SU-DHL-6 (cell line): ENCODE data around the gene MED15.

Experiments used
- H2AFZ ChIP-seq: fragments of 200-600 bp; sonication (generic); 2 replicates; pipeline ENCODE4 v1.6.1; 2014; ENCODE audit warnings: low read depth, mild to moderate bottlenecking, moderate library complexity, mixed read lengths, antibody characterized with exemption, low read length; ENCODE audit not compliant: severe bottlenecking
- H3F3A ChIP-seq: fragments of 200-600 bp; shearing (Covaris generic); 2 replicates; pipeline ENCODE4 v1.6.0; 2016; ENCODE audit warnings: antibody characterized with exemption, mild to moderate bottlenecking; ENCODE audit not compliant: insufficient read depth
- H3K27ac ChIP-seq: fragments of 200-600 bp; sonication (generic); 2 replicates; pipeline ENCODE4 v1.5.1; 2016; ENCODE audit warnings: low read depth, mild to moderate bottlenecking, low read length, moderate library complexity, mixed read lengths
- H3K27me3 ChIP-seq: fragments of 200-600 bp; sonication (generic), shearing (Covaris generic); 2 replicates; pipeline ENCODE4 v1.6.0; 2014; ENCODE audit warnings: mild to moderate bottlenecking, low read length
- H3K36me3 ChIP-seq: fragments of 200-600 bp; sonication (generic); 2 replicates; pipeline ENCODE4 v1.6.1; 2014; ENCODE audit warnings: mild to moderate bottlenecking, low read length, mixed read lengths
- H3K4me2 ChIP-seq: fragments of 300-600, 200-600 bp; shearing (Covaris generic), sonication (generic); 2 replicates; pipeline ENCODE4 v1.6.0; 2014; ENCODE audit warnings: low read length, low read depth, mild to moderate bottlenecking; ENCODE audit not compliant: poor library complexity, severe bottlenecking
- H3K4me3 ChIP-seq: fragments of 200-600 bp; sonication (generic); 2 replicates; pipeline ENCODE4 v1.5.1; 2014; ENCODE audit warnings: antibody characterized with exemption, low read length, mild to moderate bottlenecking, mixed read lengths; ENCODE audit not compliant: insufficient read depth, poor library complexity, severe bottlenecking
- H3K79me2 ChIP-seq: fragments of 200-600 bp; sonication (generic); 2 replicates; pipeline ENCODE4 v1.6.1; 2014; ENCODE audit warnings: mild to moderate bottlenecking, low read length, moderate library complexity; ENCODE audit not compliant: insufficient read depth
- H3K9ac ChIP-seq: fragments of 200-600 bp; sonication (generic); 2 replicates; pipeline ENCODE4 v1.7.0; 2014; ENCODE audit warnings: mild to moderate bottlenecking, low read length
- H3K9me2 ChIP-seq: fragments of 200-600 bp; sonication (generic); replicated peaks from 2 replicates; pipeline ENCODE4 v1.6.1; 2014; ENCODE audit warnings: low read length; ENCODE audit not compliant: insufficient read depth
- H3K9me3 ChIP-seq: fragments of 200-600 bp; sonication (generic); 2 replicates; pipeline ENCODE4 v1.6.1; 2014; ENCODE audit warnings: low read length, mixed read lengths; ENCODE audit not compliant: insufficient read depth
- H4K20me1 ChIP-seq: fragments of 200-600 bp; sonication (generic); 2 replicates; pipeline ENCODE4 v1.6.1; 2014; ENCODE audit warnings: low read depth, mild to moderate bottlenecking, antibody characterized with exemption, low read length, moderate library complexity, mixed read lengths
- CTCF ChIP-seq: fragments of 200-600 bp; sonication (generic); IDR thresholded peaks from one replicate; pipeline ENCODE4 v1.5.1; 2017; ENCODE audit warnings: antibody characterized with exemption, mild to moderate bottlenecking, low read length, moderate library complexity; ENCODE audit not compliant: insufficient read depth, poor library complexity, severe bottlenecking
- EZH2phosphoT487 ChIP-seq: fragments of 200-600 bp; sonication (generic), shearing (Covaris generic); conservative IDR thresholded peaks from 2 replicates; pipeline ENCODE4 v1.6.1; 2018; ENCODE audit warnings: mild to moderate bottlenecking, antibody characterized with exemption, low read length, moderate library complexity, mixed read lengths

Gene MED15

DNA sequence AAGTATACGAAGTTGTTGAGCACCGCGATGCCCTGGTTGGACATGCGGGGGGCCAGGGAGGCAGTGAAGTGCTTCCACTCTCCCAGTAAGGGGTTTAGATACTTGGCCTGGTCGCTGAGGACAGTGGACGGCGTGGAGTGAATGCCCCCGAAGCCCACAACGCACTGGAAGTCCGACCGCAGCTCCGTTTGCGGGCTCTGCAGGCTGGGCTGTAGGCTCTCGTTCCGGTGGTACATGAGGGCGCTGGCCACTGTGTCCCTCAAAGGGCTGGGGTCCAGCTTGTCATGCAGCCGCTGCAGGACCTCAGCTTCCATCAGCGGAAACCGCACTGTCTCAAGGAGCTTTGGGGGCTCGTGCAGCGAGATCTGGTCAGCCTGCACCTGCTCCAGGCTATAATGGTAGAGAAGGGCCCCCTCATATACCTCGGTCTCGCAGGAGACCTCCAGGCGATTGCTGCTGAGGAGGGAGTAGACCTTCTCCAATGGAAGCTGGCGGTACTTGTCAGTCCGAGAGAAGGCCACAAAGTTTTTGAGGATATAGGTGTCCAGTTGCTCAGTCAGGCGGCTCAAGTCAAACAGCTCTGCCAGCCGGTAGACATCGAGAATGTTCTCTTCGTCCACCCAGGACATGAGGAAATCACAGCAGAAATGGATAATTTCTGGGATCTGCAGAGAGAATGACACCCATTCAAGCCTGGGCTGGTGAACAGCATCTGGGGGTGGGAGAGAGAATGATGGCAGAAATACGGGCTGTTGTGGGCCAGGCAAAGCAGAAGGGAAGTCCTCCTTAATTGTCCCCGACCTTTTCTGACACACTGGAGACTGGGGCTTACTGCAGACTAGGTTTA is 42.3 kb upstream of the MED15 start:
- Histone ChIP-seq H3K4me2 (no peak overlapping the region), H3K9ac (no peak overlapping the region), H3K79me2 (no peaks in the 10 kb centered on the region), H3F3A (no peaks in the 10 kb centered on the region), H3K27me3 (no peaks in the 10 kb centered on the region), H3K4me3 (no peak overlapping the region), H3K27ac (no peak overlapping the region), H2AFZ (no peak overlapping the region), H4K20me1 (no peaks in the 10 kb centered on the region), H3K9me2 (no peaks in the 10 kb centered on the region), H3K9me3 (no peaks in the 10 kb centered on the region), H3K36me3 (no peaks in the 10 kb centered on the region)
- TF ChIP-seq EZH2phosphoT487: no peak
- no peak for TF ChIP-seq CTCF

GRCh38 chr22:20465759-20466077 is 41.7 kb upstream of the MED15 start:
- no peak overlapping the region for H3K4me3 ChIP-seq
- H3K9me3 ChIP-seq: no peaks in the 10 kb centered on the region
- no peak overlapping the region for H3K9ac ChIP-seq
- H3F3A ChIP-seq: no peaks in the 10 kb centered on the region
- no peaks in the 10 kb centered on the region for H4K20me1 ChIP-seq
- no peak overlapping the region for H3K4me2 ChIP-seq
- H2AFZ ChIP-seq: no peak overlapping the region
- H3K79me2 ChIP-seq: no peaks in the 10 kb centered on the region
- no peaks in the 10 kb centered on the region for H3K36me3 ChIP-seq
- no peaks in the 10 kb centered on the region for H3K9me2 ChIP-seq
- no peak overlapping the region for H3K27ac ChIP-seq
- no peaks in the 10 kb centered on the region for H3K27me3 ChIP-seq
- no peak for TF ChIP-seq EZH2phosphoT487
- TF ChIP-seq CTCF: no peak

GRCh38 chr22:20466659-20467379 is 40.6 kb upstream of the MED15 start:
- no peaks in the 10 kb centered on the region for H3K27me3 ChIP-seq
- no peaks in the 10 kb centered on the region for H3K9me2 ChIP-seq
- H3K9me3 ChIP-seq: no peaks in the 10 kb centered on the region
- H3K4me3 ChIP-seq: no peak overlapping the region
- no peak overlapping the region for H3K9ac ChIP-seq
- no peak for TF ChIP-seq EZH2phosphoT487
- no peak for TF ChIP-seq CTCF
- H3K36me3 ChIP-seq: no peaks in the 10 kb centered on the region
- no peak overlapping the region for H2AFZ ChIP-seq
- H3K79me2 ChIP-seq: no peaks in the 10 kb centered on the region
- H3F3A ChIP-seq: no peaks in the 10 kb centered on the region
- no peaks in the 10 kb centered on the region for H4K20me1 ChIP-seq
- no peak overlapping the region for H3K27ac ChIP-seq
- no peak overlapping the region for H3K4me2 ChIP-seq
